SH-SY5Y (cell line): Measurements from ENCODE around the gene OBSCN.

Experiments
- GATA2 ChIP-seq: IDR thresholded peaks from 2 replicates; pipeline ENCODE4 v1.6.1; 2011; ENCODE audit warnings: mild to moderate bottlenecking, low read depth, low read length
- GATA3 ChIP-seq: IDR thresholded peaks from 2 replicates; pipeline ENCODE4 v1.6.1; 2011; ENCODE audit warnings: low read depth, mild to moderate bottlenecking, low read length, moderate library complexity

The OBSCN gene

DNA sequence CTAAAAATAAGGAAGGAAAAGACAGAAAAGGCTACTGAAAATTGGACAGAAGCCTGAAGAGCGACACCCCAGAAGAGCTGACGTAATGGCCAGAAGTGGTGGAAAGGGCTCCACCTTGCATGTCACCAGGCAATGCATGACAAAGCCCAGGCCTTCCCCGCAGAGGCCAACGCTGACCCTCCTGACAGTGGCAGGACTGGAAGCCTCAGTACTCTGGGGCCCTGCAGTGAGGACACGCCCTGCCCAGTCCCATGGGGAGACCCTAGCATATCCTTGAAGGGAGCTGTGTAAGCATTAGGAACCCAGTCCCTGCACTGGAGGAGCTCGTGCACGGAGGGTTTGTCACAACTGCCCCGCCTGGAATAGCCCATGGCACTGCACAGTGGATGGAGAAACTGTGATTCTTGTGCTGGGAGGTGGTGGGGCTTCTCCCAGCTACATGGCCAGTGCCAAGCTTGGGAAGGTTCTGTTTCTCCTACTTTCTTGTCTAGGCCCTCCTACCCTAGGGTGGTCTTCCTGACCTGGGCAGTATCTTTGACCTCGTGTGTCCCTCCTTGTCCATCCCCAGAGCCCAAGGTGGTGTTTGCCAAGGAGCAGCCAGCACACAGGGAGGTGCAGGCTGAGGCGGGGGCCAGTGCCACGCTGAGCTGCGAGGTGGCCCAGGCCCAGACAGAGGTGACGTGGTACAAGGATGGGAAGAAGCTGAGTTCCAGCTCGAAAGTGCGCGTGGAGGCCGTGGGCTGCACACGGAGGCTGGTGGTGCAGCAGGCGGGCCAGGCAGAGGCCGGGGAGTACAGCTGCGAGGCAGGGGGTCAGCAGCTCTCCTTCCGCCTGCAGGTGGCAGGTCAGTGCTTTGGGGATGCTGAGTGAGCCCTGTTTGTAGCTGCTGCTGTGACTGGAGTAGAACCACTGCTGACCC is 60.4 kb downstream of the OBSCN start:
- TF ChIP-seq GATA2 (no peak), GATA3 (no peak)

DNA sequence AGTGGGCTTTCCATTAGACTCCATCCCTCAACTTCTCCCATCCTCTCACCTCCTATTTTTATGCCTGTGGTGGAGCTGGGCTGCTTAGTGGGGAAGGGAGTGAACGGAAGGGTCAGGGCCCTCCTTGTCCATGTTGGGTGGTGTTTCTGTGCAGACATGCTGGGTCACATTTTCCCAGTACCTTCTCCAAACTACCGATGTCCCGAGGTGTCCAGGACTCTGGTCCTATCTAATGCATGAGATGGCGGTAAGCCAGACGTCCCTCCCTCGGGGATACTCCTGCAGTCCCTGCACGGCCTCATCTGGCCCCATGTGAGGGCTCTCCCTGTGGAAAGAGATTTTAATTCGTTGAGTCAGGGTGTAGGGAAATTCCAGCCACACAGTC is 61.0 kb downstream of the OBSCN start:
- no peak for TF ChIP-seq GATA2
- TF ChIP-seq GATA3, result no peak

DNA sequence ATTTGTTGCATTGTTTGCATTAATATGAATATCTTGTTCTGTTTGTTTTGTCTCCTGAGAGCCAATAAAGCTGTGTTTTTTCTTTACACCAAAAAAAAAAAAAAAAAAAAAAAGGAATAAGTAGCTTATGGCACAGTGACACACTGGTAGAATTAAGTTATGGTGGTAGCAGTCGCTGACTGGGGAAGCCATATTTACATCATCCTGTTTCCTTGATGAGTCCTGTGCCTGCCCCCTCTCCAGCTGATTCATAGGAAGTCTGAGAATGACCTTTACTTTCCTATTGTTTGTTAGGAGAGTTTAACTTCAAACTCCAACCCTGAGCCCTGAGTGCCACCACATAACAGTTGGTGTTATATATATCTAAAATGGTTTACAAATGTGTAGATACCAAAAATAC is 62.2 kb downstream of the OBSCN start:
- TF ChIP-seq GATA2 (no peak), GATA3 (no peak)

DNA sequence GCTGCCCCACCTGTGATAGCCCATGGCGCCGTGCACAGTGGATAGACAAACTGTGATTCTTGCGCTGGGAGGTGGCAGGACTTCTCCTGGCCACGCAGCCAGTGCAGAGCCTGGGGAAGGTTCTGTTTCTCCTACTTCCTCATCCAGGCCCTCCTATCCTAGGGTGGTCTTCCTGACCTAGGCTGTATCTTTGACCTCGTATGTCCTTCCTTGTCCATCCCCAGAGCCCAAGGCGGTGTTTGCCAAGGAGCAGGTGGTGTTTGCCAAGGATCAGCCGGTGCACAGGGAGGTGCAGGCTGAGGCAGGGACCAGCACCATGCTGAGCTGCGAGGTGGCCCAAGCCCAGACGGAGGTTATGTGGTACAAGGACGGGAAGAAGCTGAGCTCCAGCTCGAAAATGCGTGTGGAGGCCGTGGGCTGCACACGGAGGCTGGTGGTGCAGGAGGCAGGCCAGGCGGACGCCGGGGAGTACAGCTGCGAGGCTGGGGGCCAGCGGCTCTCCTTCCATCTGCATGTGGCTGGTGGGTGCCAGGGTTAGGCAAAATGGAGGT is 63.9 kb downstream of the OBSCN start:
- TF ChIP-seq GATA2 (no peak), GATA3 (no peak)

DNA sequence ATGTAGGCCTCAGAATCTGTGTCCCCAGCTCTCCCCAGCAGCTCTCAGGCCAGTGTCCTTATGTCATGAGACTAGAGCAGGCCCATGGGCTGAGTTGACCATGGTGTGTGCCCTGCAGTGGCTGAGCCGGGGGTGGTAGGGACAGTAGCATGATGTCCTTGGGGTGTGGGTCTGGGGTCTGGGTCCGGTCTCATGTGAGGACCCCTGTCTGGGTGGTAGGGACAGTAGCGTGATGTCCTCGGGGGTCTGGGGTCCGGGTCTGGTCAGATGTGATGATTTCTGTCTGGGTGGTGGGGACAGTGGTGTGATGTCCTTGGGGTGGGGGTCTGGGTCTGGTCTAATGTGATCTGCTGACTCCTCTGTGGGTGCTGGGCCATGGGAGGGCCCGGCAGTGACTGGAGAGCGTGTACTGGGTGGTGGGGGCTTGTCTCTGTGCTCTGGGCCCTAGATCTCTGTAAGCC is 64.5 kb downstream of the OBSCN start:
- TF ChIP-seq GATA3 (no peak), GATA2 (no peak)

DNA sequence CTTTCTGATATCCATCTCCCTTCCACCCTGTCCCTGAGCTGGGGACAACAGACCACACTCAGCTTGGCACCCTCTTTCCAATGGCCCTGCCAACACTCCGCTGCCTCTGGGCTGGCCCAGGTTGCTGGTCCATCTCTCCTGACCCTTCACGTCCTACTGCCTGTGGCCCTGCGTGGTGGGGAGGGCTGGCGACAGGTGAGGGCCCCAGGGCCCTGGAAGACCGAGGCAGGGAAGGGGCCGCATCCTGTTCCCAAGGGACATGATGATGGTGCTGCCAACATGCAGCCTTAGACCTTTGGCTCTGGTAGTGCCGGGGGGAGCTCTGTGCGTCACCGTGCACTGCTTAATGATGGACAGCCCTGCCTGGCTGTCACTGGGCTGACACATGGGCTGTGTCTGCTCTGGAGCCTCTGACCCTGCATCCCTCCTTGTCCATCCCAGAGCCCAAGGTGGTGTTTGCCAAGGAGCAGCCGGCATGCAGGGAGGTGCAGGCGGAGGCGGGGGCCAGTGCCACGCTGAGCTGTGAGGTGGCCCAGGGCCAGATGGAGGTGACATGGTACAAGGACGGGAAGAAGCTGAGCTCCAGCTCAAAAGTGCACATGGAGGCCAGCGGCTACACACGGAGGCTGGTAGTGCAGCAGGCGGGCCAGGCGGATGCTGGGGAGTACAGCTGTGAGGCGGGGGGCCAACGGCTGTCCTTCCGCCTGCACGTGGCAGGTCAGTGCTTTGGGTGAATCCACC is 65.2 kb downstream of the OBSCN start:
- TF ChIP-seq GATA3 (no peak), GATA2 (no peak)

DNA sequence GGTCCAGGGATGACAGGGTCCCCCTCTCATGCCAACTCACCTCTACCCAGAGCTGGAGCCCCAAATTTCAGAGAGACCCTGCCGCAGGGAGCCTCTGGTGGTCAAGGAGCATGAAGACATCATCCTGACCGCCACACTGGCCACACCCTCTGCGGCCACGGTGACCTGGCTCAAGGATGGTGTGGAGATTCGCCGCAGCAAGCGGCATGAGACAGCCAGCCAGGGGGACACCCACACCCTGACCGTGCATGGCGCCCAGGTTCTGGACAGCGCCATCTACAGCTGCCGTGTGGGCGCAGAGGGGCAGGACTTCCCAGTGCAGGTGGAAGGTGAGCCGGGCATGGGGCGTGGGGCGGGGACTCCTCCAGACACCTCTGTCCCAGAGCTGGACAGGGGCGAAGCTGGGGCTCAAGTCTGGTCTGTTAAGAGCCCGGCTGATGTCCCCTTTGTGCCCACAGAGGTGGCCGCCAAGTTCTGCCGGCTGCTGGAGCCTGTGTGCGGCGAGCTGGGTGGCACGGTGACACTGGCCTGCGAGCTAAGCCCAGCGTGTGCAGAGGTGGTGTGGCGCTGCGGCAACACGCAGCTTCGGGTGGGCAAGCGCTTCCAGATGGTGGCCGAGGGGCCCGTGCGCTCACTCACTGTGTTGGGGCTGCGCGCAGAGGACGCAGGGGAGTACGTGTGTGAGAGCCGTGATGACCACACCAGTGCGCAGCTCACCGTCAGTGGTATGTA is 66.0 kb downstream of the OBSCN start:
- TF ChIP-seq GATA3 (no peak), GATA2 (no peak)

DNA sequence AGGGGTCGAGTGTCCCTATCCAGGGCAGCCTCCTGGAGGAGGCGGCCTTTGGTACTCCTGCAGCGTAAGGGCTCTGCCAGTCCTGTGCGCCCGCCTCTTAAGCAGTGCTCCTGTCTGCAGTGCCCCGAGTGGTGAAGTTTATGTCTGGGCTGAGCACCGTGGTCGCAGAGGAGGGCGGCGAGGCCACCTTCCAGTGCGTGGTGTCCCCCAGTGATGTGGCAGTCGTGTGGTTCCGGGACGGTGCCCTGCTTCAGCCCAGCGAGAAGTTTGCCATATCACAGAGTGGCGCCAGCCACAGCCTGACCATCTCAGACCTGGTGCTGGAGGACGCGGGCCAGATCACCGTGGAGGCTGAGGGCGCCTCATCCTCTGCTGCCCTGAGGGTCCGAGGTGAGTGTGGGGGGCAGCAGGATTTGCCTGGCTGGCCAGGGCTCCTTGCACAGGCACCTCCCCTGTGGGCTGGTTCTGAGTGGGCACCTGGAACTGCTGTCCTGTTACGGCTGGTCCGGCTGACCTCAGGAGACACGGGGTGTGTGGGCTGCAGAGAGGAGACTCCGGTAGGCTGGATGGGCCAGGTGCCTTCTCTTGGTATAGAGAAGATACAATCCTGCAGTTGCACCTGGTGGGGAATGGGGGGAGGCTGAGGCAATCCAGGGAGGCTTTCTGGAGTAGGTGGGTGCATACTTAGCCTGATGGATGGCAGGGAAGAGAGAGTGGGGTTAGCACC is 66.8 kb downstream of the OBSCN start:
- no peak for TF ChIP-seq GATA2
- TF ChIP-seq GATA3, result no peak

DNA sequence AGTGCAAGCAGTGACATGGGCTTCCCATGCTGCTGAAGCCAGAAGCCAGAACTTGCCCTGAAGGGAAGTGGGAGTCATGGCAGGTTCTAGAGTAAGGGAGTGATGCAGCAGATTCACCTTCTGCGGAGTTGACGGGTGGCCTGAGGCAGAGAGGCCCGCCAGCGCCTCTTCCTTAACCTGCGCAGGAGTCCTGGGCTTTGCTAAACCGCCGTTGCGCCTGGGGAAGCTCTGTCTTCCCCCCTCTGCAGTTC is 67.3 kb downstream of the OBSCN start:
- no peak for TF ChIP-seq GATA3
- no peak for TF ChIP-seq GATA2

DNA sequence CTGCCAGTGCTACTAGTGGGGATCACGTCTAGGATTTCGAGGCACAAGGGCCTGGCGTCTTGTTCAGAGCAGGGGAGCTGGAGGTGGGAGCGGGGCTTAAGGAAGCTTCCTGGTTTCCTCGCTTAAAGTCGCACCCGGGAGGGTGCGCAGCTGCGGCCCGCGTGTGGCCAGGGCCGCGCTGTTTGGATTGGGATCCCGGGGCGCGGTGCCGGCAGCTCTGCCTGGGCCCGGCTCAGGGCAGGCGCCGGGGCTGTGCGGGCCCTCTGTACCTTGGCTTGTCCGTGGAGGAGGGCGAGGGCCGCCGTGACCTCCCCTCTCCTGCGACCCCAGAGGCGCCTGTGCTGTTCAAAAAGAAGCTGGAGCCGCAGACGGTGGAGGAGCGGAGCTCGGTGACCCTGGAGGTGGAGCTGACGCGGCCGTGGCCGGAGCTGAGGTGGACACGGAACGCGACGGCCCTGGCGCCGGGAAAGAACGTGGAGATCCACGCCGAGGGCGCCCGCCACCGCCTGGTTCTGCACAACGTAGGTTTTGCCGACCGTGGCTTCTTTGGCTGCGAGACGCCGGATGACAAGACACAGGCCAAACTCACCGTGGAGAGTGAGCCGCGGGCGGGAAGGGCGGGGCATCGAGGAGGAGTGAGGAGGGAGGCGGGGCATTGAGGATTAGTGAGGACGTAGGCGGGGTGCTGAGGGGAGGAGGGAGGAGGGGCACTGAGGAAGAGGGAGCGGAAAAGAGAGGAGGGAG is 67.8 kb downstream of the OBSCN start:
- TF ChIP-seq GATA2 (no peak), GATA3 (no peak)

DNA sequence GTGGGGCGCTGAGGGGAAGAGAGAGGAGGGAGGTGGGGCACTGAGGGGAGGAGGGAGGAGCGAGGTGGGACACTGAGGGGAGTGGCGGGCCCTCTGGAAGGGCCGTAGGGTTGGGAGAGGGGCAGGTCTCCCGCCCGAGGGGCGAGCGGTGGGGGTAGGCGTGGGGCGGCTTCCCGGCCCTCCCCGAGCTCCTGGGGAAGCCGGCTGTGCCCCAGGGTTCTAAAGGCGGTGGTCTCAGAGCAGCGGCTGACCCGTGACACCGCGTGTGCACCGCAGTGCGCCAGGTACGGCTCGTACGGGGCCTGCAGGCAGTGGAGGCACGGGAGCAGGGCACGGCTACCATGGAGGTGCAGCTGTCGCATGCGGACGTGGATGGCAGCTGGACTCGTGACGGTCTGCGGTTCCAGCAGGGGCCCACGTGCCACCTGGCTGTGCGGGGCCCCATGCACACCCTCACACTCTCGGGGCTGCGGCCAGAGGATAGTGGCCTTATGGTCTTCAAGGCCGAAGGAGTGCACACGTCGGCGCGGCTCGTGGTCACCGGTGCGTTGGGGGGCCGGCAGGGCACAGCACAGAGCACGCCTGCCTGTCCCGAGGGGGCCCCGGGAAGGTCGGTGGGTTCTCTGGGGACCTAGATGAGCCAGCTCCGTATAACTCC is 68.5 kb downstream of the OBSCN start:
- TF ChIP-seq GATA3 (no peak), GATA2 (no peak)

DNA sequence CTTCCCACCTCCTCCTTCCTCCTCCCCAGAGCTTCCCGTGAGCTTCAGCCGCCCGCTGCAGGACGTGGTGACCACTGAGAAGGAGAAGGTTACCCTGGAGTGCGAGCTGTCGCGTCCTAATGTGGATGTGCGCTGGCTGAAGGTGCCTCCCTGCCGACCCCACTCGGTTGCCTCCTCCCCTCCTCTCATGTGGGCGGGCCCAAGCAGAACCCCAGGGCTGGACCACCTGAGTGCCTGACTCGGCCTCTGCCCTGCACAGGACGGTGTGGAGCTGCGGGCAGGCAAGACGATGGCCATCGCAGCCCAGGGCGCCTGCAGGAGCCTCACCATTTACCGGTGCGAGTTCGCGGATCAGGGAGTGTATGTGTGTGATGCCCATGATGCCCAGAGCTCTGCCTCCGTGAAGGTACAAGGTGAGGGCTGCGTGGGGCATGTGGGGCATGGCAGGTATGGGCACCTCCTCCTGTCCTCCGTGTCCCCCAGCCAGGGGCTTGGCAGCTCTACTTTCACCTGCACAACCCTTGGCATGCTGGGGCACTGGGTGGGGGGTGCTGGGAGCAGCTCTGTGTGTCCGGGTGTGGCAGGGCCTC is 69.2 kb downstream of the OBSCN start:
- TF ChIP-seq GATA2, result no peak
- no peak for TF ChIP-seq GATA3
